UCSD-AML1 (cell line): ENCODE results near the gene HHAT.

Experiments
- DNase-seq: peaks from one replicate; lab custom pipeline; 2025; ENCODE audit not compliant: unreplicated experiment; lab: John Stamatoyannopoulos, UW

Gene HHAT

GRCh38 chr1:210477328-210477924 is 148.7 kb downstream of the HHAT start:
- no peak for DNase-seq

GRCh38 chr1:210478820-210479219 is 150.1 kb downstream of the HHAT start:
- DNase-seq, result no peak

GRCh38 chr1:210482491-210482890 is 153.8 kb downstream of the HHAT start:
- DNase-seq, result no peak

GRCh38 chr1:210482945-210483617 is 154.4 kb downstream of the HHAT start:
- no peak for DNase-seq

- DNase-seq, result no peak
These were observed 155.1 kb downstream of the HHAT start for GRCh38 chr1:210483821-210484220.

GRCh38 chr1:210487021-210487420 is 158.3 kb downstream of the HHAT start:
- no peak for DNase-seq

GRCh38 chr1:210489491-210489890 is 160.8 kb downstream of the HHAT start:
- no peak for DNase-seq

GRCh38 chr1:210490781-210491180 is 162.1 kb downstream of the HHAT start:
- DNase-seq, result no peak

GRCh38 chr1:210496063-210496462 is 167.4 kb downstream of the HHAT start:
- no peak for DNase-seq

GRCh38 chr1:210499956-210500355 is 171.3 kb downstream of the HHAT start:
- DNase-seq, result no peak

GRCh38 chr1:210500831-210501230 is 172.1 kb downstream of the HHAT start:
- no peak for DNase-seq

- DNase-seq, result no peak
These were observed 175.6 kb downstream of the HHAT start for GRCh38 chr1:210504286-210504685.

- no peak for DNase-seq
These were observed 177.1 kb downstream of the HHAT start for GRCh38 chr1:210505601-210506496.

GRCh38 chr1:210506689-210507088 is 178.0 kb downstream of the HHAT start:
- DNase-seq, result no peak

GRCh38 chr1:210516092-210516656 is 187.5 kb downstream of the HHAT start:
- no peak for DNase-seq

GRCh38 chr1:210516697-210517459 is 188.2 kb downstream of the HHAT start:
- peak; percentile 14 for DNase-seq

- DNase-seq, result no peak
These were observed 195.1 kb downstream of the HHAT start for GRCh38 chr1:210523830-210524229.

- DNase-seq, result no peak
These were observed 197.2 kb downstream of the HHAT start for GRCh38 chr1:210525716-210526454.

- DNase-seq, result no peak
These were observed 198.4 kb downstream of the HHAT start for GRCh38 chr1:210527091-210527490.
